ENCODE data around the gene CDK15. TPM values are rescaled to one million over a fixed set of nuclear protein-coding genes. Genes with fewer than 3 reads are reported as not detected.

The CDK15 gene
- total RNA-seq, 1 donor from 2014 or later, result 0.70 TPM

GRCh38 chr2:201833781-201834180, 27.4 kb downstream of the CDK15 start:
- H3K9me3 Mint-ChIP-seq (ENCODE audit: unreplicated experiment), result no peaks in the 10 kb centered on the region
- no peak for TF ChIP-seq CTCF (IDR thresholded peaks at IDR 0.05)
- no peaks in the 10 kb centered on the region for H3K27me3 Mint-ChIP-seq (ENCODE audit: unreplicated experiment)
- H3K4me1 Mint-ChIP-seq (ENCODE audit: unreplicated experiment), result peaks cover 34% of the 10 kb centered on the region
- H3K27ac Mint-ChIP-seq (ENCODE audit: unreplicated experiment), result peak overlapping the region; percentile 45
- no peaks in the 10 kb centered on the region for H3K36me3 Mint-ChIP-seq (ENCODE audit: unreplicated experiment)
- H3K4me3 Mint-ChIP-seq (ENCODE audit: unreplicated experiment), result no peak overlapping the region
- no peak for DNase-seq (ENCODE audit: extremely low spot score, unreplicated experiment)

- H3K4me1 Mint-ChIP-seq (ENCODE audit: unreplicated experiment), result peaks cover 37% of the 10 kb centered on the region
- H3K36me3 Mint-ChIP-seq (ENCODE audit: unreplicated experiment), result no peaks in the 10 kb centered on the region
- no peak overlapping the region for H3K27ac Mint-ChIP-seq (ENCODE audit: unreplicated experiment)
- H3K4me3 Mint-ChIP-seq (ENCODE audit: unreplicated experiment), result no peak overlapping the region
- no peaks in the 10 kb centered on the region for H3K27me3 Mint-ChIP-seq (ENCODE audit: unreplicated experiment)
- no peaks in the 10 kb centered on the region for H3K9me3 Mint-ChIP-seq (ENCODE audit: unreplicated experiment)
- no peak for TF ChIP-seq CTCF (IDR thresholded peaks at IDR 0.05)
- DNase-seq (ENCODE audit: extremely low spot score, unreplicated experiment), result no peak
These were observed 28.7 kb downstream of the CDK15 start for GRCh38 chr2:201835066-201835465.

- H3K4me3 Mint-ChIP-seq (ENCODE audit: unreplicated experiment), result no peak overlapping the region
- peaks cover 28% of the 10 kb centered on the region for H3K4me1 Mint-ChIP-seq (ENCODE audit: unreplicated experiment)
- no peak for DNase-seq (ENCODE audit: extremely low spot score, unreplicated experiment)
- H3K9me3 Mint-ChIP-seq (ENCODE audit: unreplicated experiment), result peaks cover 9% of the 10 kb centered on the region
- no peak overlapping the region for H3K27ac Mint-ChIP-seq (ENCODE audit: unreplicated experiment)
- TF ChIP-seq CTCF (IDR thresholded peaks at IDR 0.05), result no peak
- H3K36me3 Mint-ChIP-seq (ENCODE audit: unreplicated experiment), result peaks cover 8% of the 10 kb centered on the region
- no peaks in the 10 kb centered on the region for H3K27me3 Mint-ChIP-seq (ENCODE audit: unreplicated experiment)
These were observed 31.1 kb downstream of the CDK15 start for GRCh38 chr2:201837391-201837790.

GRCh38 chr2:201837824-201838431, 31.6 kb downstream of the CDK15 start:
- DNase-seq (ENCODE audit: extremely low spot score, unreplicated experiment), result no peak
- no peak for TF ChIP-seq CTCF (IDR thresholded peaks at IDR 0.05)
- no peaks in the 10 kb centered on the region for H3K27me3 Mint-ChIP-seq (ENCODE audit: unreplicated experiment)
- H3K36me3 Mint-ChIP-seq (ENCODE audit: unreplicated experiment), result peaks cover 8% of the 10 kb centered on the region
- peaks cover 31% of the 10 kb centered on the region for H3K4me1 Mint-ChIP-seq (ENCODE audit: unreplicated experiment)
- H3K4me3 Mint-ChIP-seq (ENCODE audit: unreplicated experiment), result no peak overlapping the region
- H3K9me3 Mint-ChIP-seq (ENCODE audit: unreplicated experiment), result peaks cover 9% of the 10 kb centered on the region
- H3K27ac Mint-ChIP-seq (ENCODE audit: unreplicated experiment), result peak overlapping the region; percentile 66

GRCh38 chr2:201839727-201840126, 33.4 kb downstream of the CDK15 start:
- Mint-ChIP-seq H3K9me3 (ENCODE audit: unreplicated experiment) (peaks cover 9% of the 10 kb centered on the region), H3K4me3 (ENCODE audit: unreplicated experiment) (no peak overlapping the region), H3K36me3 (ENCODE audit: unreplicated experiment) (peaks cover 8% of the 10 kb centered on the region), H3K27me3 (ENCODE audit: unreplicated experiment) (no peaks in the 10 kb centered on the region), H3K4me1 (ENCODE audit: unreplicated experiment) (peaks cover 35% of the 10 kb centered on the region), H3K27ac (ENCODE audit: unreplicated experiment) (no peak overlapping the region)
- no peak for DNase-seq (ENCODE audit: extremely low spot score, unreplicated experiment)
- no peak for TF ChIP-seq CTCF (IDR thresholded peaks at IDR 0.05)
